T-helper 2 cell treated with Interferon-gamma antibody and Interleukin-4, amounts not matched to agents 5 μg/mL and 100 μg/mL, for 36 hours (primary cell): ENCODE results near the gene APBA2.
"Not testable (repeated sequence)": the region's sequence is repeated elsewhere in the genome, so short reads cannot be mapped to it uniquely, and the experiment has no call there.

Experiments
- DNase-seq: peaks from one replicate; pipeline ENCODE4 v3.0.0; 2021; ENCODE audit warnings: low spot score
- H3K27ac Mint-ChIP-seq: one replicate; pipeline ENCODE4 v1.8.0; 2021; ENCODE audit warnings: mild to moderate bottlenecking, mixed read lengths
- H3K27me3 Mint-ChIP-seq: one replicate; pipeline ENCODE4 v1.8.0; 2021; ENCODE audit warnings: low read depth, mixed read lengths
- H3K36me3 Mint-ChIP-seq: one replicate; pipeline ENCODE4 v1.8.0; 2021; ENCODE audit warnings: low read depth, mixed read lengths
- H3K4me1 Mint-ChIP-seq: one replicate; pipeline ENCODE4 v1.8.0; 2021; ENCODE audit warnings: low read depth, mixed read lengths
- H3K4me3 Mint-ChIP-seq: one replicate; pipeline ENCODE4 v1.8.0; 2022; ENCODE audit warnings: mild to moderate bottlenecking, moderate library complexity, mixed read lengths
- H3K9me3 Mint-ChIP-seq: one replicate; pipeline ENCODE4 v1.8.0; 2021; ENCODE audit warnings: mixed read lengths

Gene APBA2

DNA sequence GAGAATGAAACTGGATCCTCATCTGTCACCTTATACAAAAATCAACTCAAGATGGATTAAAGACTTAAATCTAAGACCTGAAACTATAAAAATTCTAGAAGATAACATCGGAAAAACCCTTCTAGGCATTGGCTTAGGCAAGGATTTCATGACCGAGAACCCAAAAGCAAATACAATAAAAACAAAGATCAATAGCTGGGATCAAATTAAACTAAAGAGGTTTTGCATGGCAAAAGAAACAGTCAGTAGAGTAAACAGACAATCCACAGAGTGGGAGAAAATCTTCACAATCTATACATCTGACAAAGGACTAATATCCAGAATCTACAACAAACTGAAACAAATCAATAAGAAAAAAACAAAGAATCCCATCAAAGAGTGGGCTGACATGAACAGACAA lies 281.3 kb downstream of the APBA2 start:
- H3K27ac Mint-ChIP-seq, H3K4me1 Mint-ChIP-seq, DNase-seq, H3K4me3 Mint-ChIP-seq, H3K9me3 Mint-ChIP-seq, H3K36me3 Mint-ChIP-seq: not testable (repeated sequence)
- peaks cover 25% of the 10 kb centered on the region for H3K27me3 Mint-ChIP-seq
